Measurements from ENCODE around the gene OR51I1.

GRCh38 chr11:5449023-5449422, 7.7 kb upstream of the OR51I1 start, which contains the start of gene OR51I2:
- TF ChIP-seq EZH2 (IDR thresholded peaks at IDR 0.05; ENCODE audit: insufficient read depth, poor library complexity, severe bottlenecking): no peak
- TF ChIP-seq EZH2phosphoT487 (IDR thresholded peaks at IDR 0.05; ENCODE audit: insufficient read depth, low read depth): no peak
